Measurements from ENCODE around the gene DHX58.
A peak's percentile ranks its signal among the peaks of the same experiment; 100 is the strongest.

DHX58 gene

GRCh38 chr17:42129109-42129837 lies 16.8 kb upstream of the DHX58 start:
- no peak for DNase-seq (ENCODE audit: low spot score)

GRCh38 chr17:42127414-42127813 lies 14.9 kb upstream of the DHX58 start:
- no peak for DNase-seq (ENCODE audit: low spot score)

- no peak for DNase-seq (ENCODE audit: low spot score)
Measured at GRCh38 chr17:42126836-42127235, 14.3 kb upstream of the DHX58 start.

GRCh38 chr17:42125565-42125964 lies 13.1 kb upstream of the DHX58 start:
- no peak for DNase-seq (ENCODE audit: low spot score)

- DNase-seq (ENCODE audit: low spot score) = no peak
Measured at GRCh38 chr17:42124256-42124655, 11.7 kb upstream of the DHX58 start.

GRCh38 chr17:42122371-42123303 lies 10.1 kb upstream of the DHX58 start, which contains the start of gene HSPB9:
Gene HSPB9, plus strand, starts transcription at chr17:42122804. Its CDS starts 47 bp downstream, at chr17:42122851.
- peak; percentile 30 for DNase-seq (ENCODE audit: low spot score)

- peak; percentile 82 for DNase-seq (ENCODE audit: low spot score)
Measured at GRCh38 chr17:42120770-42121769, 8.6 kb upstream of the DHX58 start, which contains the start of gene KAT2A. Gene KAT2A, minus strand, starts transcription at chr17:42121367. Its CDS starts 63 bp downstream, at chr17:42121304.

GRCh38 chr17:42120161-42120769 lies 7.8 kb upstream of the DHX58 start:
- no peak for DNase-seq (ENCODE audit: low spot score)

- no peak for DNase-seq (ENCODE audit: low spot score)
Measured at GRCh38 chr17:42119301-42119700, 6.8 kb upstream of the DHX58 start.

- peak; percentile 55 for DNase-seq (ENCODE audit: low spot score)
Measured at GRCh38 chr17:42118545-42118944, 6.0 kb upstream of the DHX58 start.

GRCh38 chr17:42118126-42118510 lies 5.6 kb upstream of the DHX58 start:
- DNase-seq (ENCODE audit: low spot score) = no peak

- no peak for DNase-seq (ENCODE audit: low spot score)
Measured at GRCh38 chr17:42117397-42118125, 5.0 kb upstream of the DHX58 start.

GRCh38 chr17:42116705-42117396 lies 4.3 kb upstream of the DHX58 start:
- peak; percentile 82 for DNase-seq (ENCODE audit: low spot score)

- no peak for DNase-seq (ENCODE audit: low spot score)
Measured at GRCh38 chr17:42114118-42114517, 1.6 kb upstream of the DHX58 start.

- DNase-seq (ENCODE audit: low spot score) = no peak
Measured at GRCh38 chr17:42113293-42114069, 967 bp upstream of the DHX58 start.

- peak; percentile 51 for DNase-seq (ENCODE audit: low spot score)
Measured at GRCh38 chr17:42111871-42112551, 503 bp downstream of the DHX58 start.

- no peak for DNase-seq (ENCODE audit: low spot score)
Measured at GRCh38 chr17:42111265-42111636, 1.3 kb downstream of the DHX58 start.
